Uterus (tissue), 4 donors: ENCODE results near the gene GPR108. TPM values are rescaled to one million over a fixed set of nuclear protein-coding genes. Genes with fewer than 3 reads are reported as not detected.

Experiments
- DNase-seq, 2 donors: peaks; one replicate each; pipeline ENCODE4 v3.0.0-alpha.2; 2019 to 2020
- H3K27ac ChIP-seq, 2 donors: fragments of 200-600 bp; sonication (generic); 1 replicate in 1 of 2; 2 replicates in 1 of 2; pipeline ENCODE4 v1.5.1; 2016 to 2018
- H3K27me3 ChIP-seq, 2 donors: fragments of 200-600 bp; sonication (generic); one replicate each; pipeline ENCODE4 v1.5.1; 2018 to 2019; ENCODE audit warnings: control low read depth in 1 of 2
- H3K36me3 ChIP-seq, 2 donors: fragments of 200-600 bp; sonication (generic); one replicate each; pipeline ENCODE4 v1.5.1; 2019; ENCODE audit warnings: control low read depth in 1 of 2
- H3K4me1 ChIP-seq, 2 donors: fragments of 200-600 bp; sonication (generic); one replicate each; pipeline ENCODE4 v1.5.1; 2018 to 2019; ENCODE audit warnings: control low read depth in 1 of 2
- H3K4me3 ChIP-seq, 2 donors: fragments of 200-600 bp; sonication (generic); 1 replicate in 1 of 2; 2 replicates in 1 of 2; pipeline ENCODE4 v1.5.1; 2018 to 2019; ENCODE audit warnings: mild to moderate bottlenecking in 1 of 2
- H3K9me3 ChIP-seq, 2 donors: fragments of 200-600 bp; sonication (generic); one replicate each; pipeline ENCODE4 v1.5.1; 2019; ENCODE audit warnings: control low read depth in 1 of 2
- CTCF ChIP-seq, 4 experiments: fragments of 200-600 bp in 2 of 4; fragments of 450-650 bp in 2 of 4; sonication (generic) in 2 of 4; IDR thresholded peaks; one replicate each; pipeline ENCODE4 v1.5.1; 2016 to 2019; ENCODE audit warnings: antibody characterized with exemption in 4 of 4, mild to moderate bottlenecking in 2 of 4, moderate library complexity in 1 of 4
- POLR2A ChIP-seq, 2 donors: fragments of 450-650 bp; IDR thresholded peaks; one replicate each; pipeline ENCODE4 v1.6.1; 2016; ENCODE audit warnings: antibody characterized with exemption in 2 of 2, mild to moderate bottlenecking in 1 of 2, moderate library complexity in 1 of 2
- intact Hi-C: fragments of 100-400 bp; cut with DNase I; formaldehyde crosslinking; loops from one replicate; pipeline ENCODE4 v1.15.1; 2023; ENCODE audit warnings: low total_unique reads
- total RNA-seq, 4 donors: library from RNA; depleted of rRNA in 3 of 4; stranded (reverse); fragments of >200 nt in 3 of 4; gene quantifications; one replicate each; pipeline versions ENCODE4 v1.1.0 to v1.2.4, GENCODE V29; 2014 to 2023
- donor health status: DM: yes; HTN: yes; CAD: no.

Gene GPR108
- total RNA-seq, 4 donors from 2014 or later: 38.6 to 147 (median 111) TPM

- Histone ChIP-seq H3K36me3 (no peaks in the 10 kb centered on the region), H3K4me1 (no peaks in the 10 kb centered on the region), H3K9me3 (no peaks in the 10 kb centered on the region), H3K4me3 (no peak overlapping the region), H3K27ac (no peak overlapping the region), H3K27me3 (no peaks in the 10 kb centered on the region)
- no peak for DNase-seq
- intact Hi-C loops: no loop called here
- TF ChIP-seq CTCF (IDR thresholded peaks at IDR 0.05): no peak
- no peak for TF ChIP-seq POLR2A (IDR thresholded peaks at IDR 0.05)
Measured at GRCh38 chr19:6700586-6701316, 36.6 kb downstream of the GPR108 start.

- TF ChIP-seq CTCF (IDR thresholded peaks at IDR 0.05): no peak
- no peak for TF ChIP-seq POLR2A (IDR thresholded peaks at IDR 0.05)
- Histone ChIP-seq H3K4me3 (no peak overlapping the region), H3K36me3 (no peaks in the 10 kb centered on the region), H3K4me1 (no peaks in the 10 kb centered on the region), H3K27ac (no peak overlapping the region), H3K9me3 (no peaks in the 10 kb centered on the region), H3K27me3 (no peaks in the 10 kb centered on the region)
- intact Hi-C loops: no loop called here
- DNase-seq: no peak
Measured at GRCh38 chr19:6699935-6700334, 37.4 kb downstream of the GPR108 start.

GRCh38 chr19:6697291-6697690, 40.1 kb downstream of the GPR108 start:
- no peak overlapping the region for H3K27ac ChIP-seq
- H3K4me3 ChIP-seq: no peak overlapping the region
- intact Hi-C loops: no loop called here
- TF ChIP-seq CTCF (IDR thresholded peaks at IDR 0.05) (no peak), POLR2A (IDR thresholded peaks at IDR 0.05) (no peak)
- H3K4me1 ChIP-seq: no peaks in the 10 kb centered on the region
- DNase-seq: no peak
- H3K9me3 ChIP-seq: no peaks in the 10 kb centered on the region
- no peaks in the 10 kb centered on the region for H3K27me3 ChIP-seq
- H3K36me3 ChIP-seq: no peaks in the 10 kb centered on the region

GRCh38 chr19:6696239-6696820, 41.0 kb downstream of the GPR108 start:
- Histone ChIP-seq H3K9me3 (no peaks in the 10 kb centered on the region), H3K4me3 (no peak overlapping the region), H3K27ac (no peak overlapping the region), H3K36me3 (no peaks in the 10 kb centered on the region), H3K27me3 (no peaks in the 10 kb centered on the region), H3K4me1 (no peaks in the 10 kb centered on the region)
- intact Hi-C loops: no loop called here
- TF ChIP-seq POLR2A (IDR thresholded peaks at IDR 0.05) (no peak), CTCF (IDR thresholded peaks at IDR 0.05) (no peak)
- DNase-seq: no peak

GRCh38 chr19:6694147-6694815, 43.1 kb downstream of the GPR108 start:
- no peak for TF ChIP-seq POLR2A (IDR thresholded peaks at IDR 0.05)
- no peak for TF ChIP-seq CTCF (IDR thresholded peaks at IDR 0.05)
- Histone ChIP-seq H3K9me3 (no peaks in the 10 kb centered on the region), H3K36me3 (no peaks in the 10 kb centered on the region), H3K27ac (no peak overlapping the region), H3K27me3 (no peaks in the 10 kb centered on the region), H3K4me1 (no peaks in the 10 kb centered on the region), H3K4me3 (no peak overlapping the region)
- intact Hi-C loops: no loop called here
- no peak for DNase-seq
